Measurements from ENCODE around the gene RPS2.
A peak's percentile ranks its signal among the peaks of the same experiment; 100 is the strongest.

Gene RPS2

GRCh38 chr16:1998852-1999801 lies 34.5 kb upstream of the RPS2 start:
- no peak for DNase-seq

GRCh38 chr16:1998360-1998835 lies 33.8 kb upstream of the RPS2 start:
- DNase-seq: no peak

DNA sequence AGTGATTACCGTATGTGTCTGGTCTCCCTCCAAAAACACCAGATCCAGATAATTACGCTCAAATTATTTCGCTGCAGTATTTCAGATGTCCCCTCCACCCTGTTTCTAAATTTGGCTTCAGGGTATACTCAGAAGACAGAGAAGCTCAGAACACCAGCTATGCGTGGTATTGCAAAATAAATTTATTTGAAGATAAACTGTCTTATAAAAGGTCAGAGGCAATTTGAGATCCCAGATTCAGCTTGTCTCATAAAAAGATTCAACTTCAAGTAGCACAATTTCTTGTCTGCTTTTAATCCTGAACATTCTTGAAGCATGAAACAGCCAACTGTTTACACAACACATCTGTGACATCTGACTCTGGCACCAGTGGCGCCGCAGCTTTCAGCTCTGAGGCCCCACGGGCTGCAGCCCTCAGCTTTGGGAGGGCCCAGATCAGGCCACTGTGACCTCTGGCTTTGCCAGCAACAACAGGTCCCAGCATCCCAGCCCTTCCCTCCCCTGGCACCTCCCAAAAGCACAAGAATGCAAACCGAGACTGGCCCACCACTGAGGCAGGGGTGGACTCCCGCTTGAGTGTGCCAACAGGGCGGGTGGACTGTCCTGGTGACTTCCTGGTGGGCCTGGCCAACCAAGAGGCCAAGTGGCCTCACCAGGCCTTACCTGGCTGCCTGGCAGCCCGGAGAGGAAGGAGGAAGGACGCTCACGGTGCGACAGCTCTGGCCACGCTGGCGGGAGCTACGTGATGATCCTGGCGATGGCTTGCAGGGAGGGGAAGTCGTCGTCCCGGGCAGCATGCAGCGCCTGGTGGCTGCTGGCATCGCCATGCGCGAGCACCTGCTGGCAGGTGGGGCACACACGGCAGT lies 33.1 kb upstream of the RPS2 start:
- no peak for DNase-seq

- no peak for DNase-seq
Measured at GRCh38 chr16:1993731-1994131, 29.1 kb upstream of the RPS2 start.

DNA sequence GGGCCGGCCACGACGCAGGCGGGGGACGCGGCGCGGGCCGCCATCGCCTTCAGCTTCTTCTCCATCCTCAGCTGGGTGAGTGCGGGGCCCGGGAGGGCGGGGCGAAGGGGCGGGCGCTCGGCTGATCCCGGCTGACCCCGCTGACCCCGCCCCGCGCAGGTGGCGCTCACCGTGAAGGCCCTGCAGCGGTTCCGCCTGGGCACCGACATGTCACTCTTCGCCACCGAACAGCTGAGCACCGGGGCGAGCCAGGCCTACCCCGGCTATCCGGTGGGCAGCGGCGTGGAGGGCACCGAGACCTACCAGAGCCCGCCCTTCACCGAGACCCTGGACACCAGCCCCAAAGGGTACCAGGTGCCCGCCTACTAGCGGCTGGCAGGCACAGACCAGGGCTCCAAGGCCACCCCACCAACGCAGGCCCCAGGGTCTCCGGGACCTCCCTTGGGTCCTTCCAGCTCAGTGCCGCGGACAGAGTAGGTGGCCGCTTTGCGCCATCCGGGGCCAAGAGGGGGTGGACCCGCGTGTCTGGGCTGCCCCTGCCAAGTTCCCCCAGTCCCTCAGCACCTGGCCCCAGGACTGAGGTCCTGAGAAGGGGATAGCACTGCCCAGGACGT lies 28.2 kb upstream of the RPS2 start:
- no peak for DNase-seq

GRCh38 chr16:1991948-1992703 lies 27.5 kb upstream of the RPS2 start:
- DNase-seq: no peak

DNA sequence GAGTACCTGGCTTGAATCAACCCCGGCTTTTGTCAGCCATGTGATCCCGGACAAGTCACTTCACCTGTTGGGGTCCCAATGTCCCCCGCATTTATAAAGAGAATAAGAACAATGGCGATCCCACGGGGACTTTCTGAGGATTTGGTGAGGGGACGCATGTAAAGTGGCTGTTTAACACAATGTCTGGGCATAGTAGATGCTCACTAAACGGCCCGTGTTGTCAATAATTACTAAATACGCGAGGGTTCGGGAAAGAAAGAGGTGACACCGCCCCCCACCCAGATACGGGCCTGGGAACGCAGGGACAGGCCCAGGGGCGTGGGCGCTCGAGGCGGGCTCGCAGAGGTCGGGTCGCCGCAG lies 26.9 kb upstream of the RPS2 start:
- DNase-seq: no peak

GRCh38 chr16:1991135-1991551 lies 26.5 kb upstream of the RPS2 start:
- DNase-seq: no peak

DNA sequence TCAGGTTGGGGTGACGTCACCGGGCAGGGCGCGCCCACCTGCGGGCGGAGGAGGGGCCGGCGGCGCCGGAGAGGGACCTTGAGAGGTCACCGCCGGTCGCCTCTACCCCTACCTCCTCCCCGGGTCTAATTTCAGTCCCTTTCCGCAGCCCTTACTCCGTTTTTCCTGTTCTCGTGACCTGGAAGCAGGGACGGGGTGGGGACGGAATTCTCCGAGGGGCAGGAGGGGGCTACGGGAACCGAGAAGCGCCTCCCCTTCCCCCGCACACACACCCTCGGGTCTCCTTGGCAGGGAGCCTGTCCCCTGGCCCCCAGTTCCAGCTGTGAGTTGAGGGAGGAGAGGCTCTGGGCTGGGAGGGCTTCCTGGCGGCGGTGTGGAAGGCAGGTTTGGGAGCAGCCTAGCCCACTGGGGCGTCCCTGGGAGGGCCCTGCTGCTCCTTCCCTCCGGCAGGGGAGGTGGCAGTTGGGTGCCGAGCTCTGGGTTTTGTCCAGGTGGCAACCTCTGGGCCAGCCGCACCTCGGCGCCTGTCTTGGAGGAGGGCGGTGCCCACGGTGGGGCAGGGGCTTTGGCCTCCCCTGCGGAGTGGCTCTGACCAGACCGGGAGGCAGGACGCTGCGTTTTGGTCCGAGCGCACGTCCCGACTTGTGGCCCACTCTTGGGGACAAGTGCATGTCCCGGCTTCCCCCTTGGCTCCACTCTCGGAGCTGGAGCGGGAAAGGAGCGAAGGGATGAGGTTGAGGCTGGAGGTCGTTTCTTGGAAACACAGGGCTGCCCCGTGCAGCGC lies 25.9 kb upstream of the RPS2 start:
- peak; percentile 40 for DNase-seq

DNA sequence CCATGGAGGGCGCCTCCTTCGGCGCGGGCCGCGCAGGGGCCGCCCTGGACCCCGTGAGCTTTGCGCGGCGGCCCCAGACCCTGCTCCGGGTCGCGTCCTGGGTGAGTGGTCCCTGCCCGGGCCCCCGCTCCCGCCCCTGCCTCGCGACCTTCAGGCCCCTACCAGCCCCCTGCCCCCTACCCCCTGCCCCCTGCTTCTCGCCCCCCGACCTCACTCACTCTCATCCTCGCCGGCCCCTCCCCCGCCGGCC lies 25.4 kb upstream of the RPS2 start:
- DNase-seq: no peak

DNA sequence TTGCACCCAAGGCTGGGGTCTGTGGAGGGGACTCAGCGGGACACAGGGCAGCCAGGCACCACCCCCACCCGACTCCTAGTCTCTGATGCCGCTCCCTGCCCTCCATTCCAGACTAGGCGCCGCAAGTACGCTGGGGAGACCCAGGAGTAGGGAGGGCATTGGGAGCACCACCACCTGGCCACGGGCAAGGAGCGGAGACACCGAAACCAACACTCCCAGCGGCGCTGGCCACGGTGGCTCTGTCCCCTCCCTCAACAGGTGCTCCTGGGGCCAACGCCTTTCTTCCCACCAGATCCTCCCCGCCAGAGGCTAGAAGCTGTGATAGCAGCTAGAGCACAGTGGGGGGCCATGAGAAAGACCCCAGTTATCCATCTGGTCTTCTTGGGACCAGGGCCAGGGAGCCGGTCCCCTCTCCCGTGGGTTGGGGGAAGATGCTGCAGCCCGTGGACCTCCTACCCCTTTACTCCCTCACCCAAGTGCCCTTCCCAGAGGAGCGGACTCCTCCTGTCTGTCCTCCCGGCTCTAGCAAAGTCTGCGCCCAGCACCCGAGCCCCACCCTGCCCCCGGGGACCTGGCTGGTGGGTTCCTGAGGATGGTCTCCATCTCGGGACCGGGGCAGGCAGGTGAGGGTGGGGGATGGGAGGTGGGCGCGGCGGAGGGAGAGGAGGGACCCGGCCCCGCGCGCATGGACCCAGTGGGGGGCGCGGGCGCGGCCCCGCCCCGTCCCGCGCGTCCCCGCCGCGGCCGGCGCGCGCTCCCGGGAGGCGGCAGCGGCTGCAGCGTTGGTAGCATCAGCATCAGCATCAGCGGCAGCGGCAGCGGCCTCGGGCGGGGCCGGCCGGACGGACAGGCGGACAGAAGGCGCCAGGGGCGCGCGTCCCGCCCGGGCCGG lies 24.8 kb upstream of the RPS2 start, which contains the start of gene SYNGR3:
TSS of gene SYNGR3 (plus strand) at position 762 of the 892 bp plus-strand sequence. CDS start 133 bp downstream, outside the sequence.
- DNase-seq: peak; percentile 39

GRCh38 chr16:1987198-1987597 lies 22.6 kb upstream of the RPS2 start:
- DNase-seq: no peak

DNA sequence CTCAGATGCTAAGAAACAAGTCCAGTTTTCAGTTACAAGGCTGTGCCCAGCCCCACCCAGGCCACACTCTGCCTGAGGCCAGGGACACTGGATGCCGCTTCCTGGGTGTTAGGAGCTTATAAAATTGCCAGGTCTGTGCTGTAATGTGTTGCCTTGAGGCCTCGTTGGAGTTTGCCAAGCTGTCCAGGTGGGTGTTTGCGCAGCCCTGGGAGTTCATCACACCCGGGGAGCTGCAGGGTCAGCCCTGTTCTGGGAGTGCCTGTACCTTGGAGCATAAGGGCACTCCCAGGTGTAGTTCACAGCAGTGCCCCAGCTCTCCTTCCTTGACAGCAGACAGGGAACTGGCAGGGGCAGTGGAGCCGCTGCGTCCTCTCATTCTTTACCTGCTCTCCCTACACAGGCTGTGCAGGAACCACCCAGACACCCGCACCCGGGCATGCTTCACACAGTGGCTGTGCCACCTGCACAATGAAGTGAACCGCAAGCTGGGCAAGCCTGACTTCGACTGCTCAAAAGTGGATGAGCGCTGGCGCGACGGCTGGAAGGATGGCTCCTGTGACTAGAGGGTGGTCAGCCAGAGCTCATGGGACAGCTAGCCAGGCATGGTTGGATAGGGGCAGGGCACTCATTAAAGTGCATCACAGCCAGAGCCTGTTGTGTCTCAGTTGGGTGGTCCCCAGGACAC lies 21.0 kb upstream of the RPS2 start:
- no peak for DNase-seq

DNA sequence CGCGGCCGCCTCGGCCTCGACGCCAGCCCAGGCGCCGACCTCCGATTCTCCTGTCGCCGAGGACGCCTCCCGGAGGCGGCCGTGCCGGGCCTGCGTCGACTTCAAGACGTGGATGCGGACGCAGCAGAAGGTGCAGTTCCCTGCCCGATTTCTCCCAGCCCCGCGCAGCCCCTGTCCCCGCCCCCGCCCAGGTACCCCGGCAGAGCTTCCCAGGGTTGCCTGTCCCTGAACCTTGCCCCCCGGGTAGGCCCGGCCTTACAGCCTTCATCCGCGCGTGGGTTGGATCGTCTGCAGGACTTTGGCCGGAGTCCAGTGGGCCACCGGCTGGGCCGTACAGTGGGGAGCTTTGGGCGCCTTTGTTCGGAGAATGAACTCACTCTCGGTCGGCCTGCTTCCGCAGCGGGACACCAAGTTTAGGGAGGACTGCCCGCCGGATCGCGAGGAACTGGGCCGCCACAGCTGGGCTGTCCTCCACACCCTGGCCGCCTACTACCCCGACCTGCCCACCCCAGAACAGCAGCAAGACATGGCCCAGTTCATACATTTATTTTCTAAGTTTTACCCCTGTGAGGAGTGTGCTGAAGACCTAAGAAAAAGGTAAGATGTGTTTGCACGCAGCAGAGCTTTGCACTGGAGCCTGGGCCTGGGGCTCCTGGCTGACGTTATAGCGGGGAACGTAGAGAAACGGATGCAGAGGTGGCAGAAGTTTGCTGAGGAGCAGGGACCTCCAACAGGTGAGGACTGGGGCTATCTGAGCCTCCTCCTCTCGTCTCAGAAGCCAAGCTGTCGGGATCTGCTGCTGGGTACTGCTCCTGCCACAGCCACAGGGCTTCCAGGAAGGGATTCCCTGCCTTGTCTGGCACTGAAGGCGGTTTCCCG lies 20.0 kb upstream of the RPS2 start:
- no peak for DNase-seq

DNA sequence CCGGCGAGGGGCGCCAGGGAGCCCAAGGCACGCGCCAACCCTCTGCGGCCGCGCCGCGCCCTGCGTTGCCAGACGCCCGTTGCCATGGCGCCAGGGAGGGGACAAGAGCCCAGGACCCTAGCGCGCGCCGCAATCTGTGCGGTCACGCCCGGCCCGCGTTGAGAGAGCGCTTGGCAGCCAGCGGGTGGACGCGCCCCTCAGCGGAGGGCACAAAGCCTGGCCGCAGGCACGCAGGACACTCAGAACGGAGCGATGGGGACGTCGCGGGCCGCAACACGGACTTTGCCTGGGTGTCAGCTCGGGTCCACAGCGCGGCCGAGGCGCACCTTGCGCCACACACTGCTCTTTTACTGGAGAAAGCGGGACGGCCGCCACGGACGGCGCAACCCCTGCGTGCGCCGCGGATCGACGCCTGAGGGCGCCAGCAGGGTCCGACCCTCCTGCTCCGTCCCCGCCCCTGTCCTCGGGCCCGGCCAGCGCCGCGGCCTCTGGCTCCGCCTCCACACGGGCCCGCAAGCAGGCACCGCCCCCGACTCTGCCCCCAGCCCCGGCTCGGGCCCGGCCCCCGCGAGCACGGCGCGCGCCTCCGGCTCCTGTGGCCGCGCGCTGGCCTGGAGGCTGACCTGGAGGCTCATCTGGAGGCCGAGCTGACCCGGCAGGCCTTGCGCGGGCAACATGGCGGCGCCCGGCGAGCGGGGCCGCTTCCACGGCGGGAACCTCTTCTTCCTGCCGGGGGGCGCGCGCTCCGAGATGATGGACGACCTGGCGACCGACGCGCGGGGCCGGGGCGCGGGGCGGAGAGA lies 19.1 kb upstream of the RPS2 start, which contains the start of gene GFER:
TSS of gene GFER (plus strand) at position 650 of the 803 bp plus-strand sequence. CDS start at position 676, 26 bp downstream.
- DNase-seq: peak; percentile 92

DNA sequence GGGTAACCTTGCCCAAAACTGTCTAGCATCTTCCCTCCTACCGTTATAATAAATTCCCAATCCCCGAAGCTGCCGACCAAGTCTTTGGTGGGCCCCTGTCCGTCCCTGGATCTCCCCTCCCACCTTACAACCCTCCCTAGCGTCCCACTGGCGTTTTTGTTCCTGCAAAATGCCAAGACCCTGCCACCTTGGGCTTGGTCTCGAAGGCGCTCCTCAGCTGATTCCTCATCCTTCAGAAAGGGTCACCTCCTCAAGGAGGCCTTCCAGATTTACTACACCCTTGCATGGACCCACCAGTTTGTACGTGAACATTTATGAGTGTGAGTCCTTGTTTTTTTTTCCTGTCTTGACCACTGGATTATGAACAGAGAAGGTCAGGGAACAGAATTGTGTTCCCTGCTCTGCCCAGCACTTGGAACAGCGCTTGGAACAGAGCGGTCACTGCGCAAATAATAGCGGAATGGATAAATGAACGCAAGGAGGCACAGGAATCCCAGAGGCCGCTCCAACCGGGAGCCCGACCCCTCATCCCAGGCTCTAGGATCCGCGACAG lies 18.4 kb upstream of the RPS2 start:
- DNase-seq: no peak

DNA sequence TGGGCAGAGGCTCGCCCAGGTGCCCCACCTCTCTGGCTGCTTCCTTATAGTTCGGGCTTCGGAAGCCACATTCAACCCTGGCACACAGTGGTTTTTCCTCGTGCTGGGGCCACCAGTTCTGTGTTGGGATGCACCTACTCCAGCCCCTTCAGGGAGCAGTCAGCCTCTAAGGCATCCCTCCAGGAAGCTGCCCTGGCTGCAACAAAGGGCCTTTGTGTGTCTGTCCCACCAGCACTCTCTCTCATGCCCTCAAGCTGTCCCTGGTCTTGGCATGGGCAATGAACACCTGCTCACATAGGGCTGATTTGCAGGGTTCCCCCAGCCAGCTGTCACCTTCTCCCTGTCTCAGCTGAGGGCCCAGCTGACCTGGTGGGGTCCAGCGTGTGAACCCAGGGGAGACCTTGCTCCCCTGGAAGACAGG lies 17.4 kb upstream of the RPS2 start:
- DNase-seq: no peak

GRCh38 chr16:1981398-1981836 lies 16.8 kb upstream of the RPS2 start, which contains the start of gene NOXO1:
Gene NOXO1, minus strand, starts transcription at chr16:1981469. Its CDS starts 290 bp downstream, at chr16:1981179.
- no peak for DNase-seq
